ENCODE results near the gene RBM4B. TPM values are rescaled to one million over a fixed set of nuclear protein-coding genes. Genes with fewer than 3 reads are reported as not detected.

The RBM4B gene
- total RNA-seq, 1 donor = 19.2 TPM

DNA sequence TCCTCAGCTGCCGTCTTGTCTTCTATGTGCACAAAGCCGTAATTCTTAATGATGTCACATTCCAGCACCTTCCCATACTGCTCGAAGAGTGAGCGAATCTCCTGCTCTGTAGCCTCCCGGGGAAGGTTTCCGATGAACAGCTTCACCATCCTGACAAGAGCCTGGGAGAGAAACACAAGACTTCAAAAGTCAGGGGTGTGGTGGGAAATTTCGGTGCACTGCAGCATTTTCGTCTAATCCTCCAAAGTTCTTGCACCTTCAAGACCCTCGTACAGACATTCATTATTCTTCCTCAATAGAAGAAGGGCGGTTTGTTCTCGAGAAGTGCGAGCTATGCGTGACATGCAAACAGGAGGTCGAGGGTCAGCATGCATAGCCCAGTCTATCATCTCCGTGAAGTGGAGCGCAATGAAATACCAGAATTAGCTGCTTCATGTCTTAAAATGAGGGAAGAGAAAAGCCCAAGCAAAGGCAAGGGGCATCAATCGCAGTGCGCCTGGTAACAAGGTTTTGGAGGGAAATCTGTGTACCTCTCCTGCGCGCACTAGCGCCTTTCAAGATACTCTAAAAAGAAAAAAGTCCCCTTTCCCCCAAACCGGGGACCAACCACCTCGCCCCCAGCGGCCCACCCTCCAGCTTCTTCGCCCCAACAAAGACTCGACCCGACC, 622 bp downstream of the RBM4B start:
- peaks cover 8% of the 10 kb centered on the region for H3K36me3 ChIP-seq (ENCODE audit: insufficient read depth, low read length)
- H3K4me2 ChIP-seq (ENCODE audit: insufficient read depth, low read length) = peak overlapping the region; percentile 92
- no peaks in the 10 kb centered on the region for H3K27me3 ChIP-seq (ENCODE audit: insufficient read depth, low read length)
- peaks cover 11% of the 10 kb centered on the region for H4K20me1 ChIP-seq (ENCODE audit: insufficient read depth, low read length)
- TF ChIP-seq, protein P1, sequence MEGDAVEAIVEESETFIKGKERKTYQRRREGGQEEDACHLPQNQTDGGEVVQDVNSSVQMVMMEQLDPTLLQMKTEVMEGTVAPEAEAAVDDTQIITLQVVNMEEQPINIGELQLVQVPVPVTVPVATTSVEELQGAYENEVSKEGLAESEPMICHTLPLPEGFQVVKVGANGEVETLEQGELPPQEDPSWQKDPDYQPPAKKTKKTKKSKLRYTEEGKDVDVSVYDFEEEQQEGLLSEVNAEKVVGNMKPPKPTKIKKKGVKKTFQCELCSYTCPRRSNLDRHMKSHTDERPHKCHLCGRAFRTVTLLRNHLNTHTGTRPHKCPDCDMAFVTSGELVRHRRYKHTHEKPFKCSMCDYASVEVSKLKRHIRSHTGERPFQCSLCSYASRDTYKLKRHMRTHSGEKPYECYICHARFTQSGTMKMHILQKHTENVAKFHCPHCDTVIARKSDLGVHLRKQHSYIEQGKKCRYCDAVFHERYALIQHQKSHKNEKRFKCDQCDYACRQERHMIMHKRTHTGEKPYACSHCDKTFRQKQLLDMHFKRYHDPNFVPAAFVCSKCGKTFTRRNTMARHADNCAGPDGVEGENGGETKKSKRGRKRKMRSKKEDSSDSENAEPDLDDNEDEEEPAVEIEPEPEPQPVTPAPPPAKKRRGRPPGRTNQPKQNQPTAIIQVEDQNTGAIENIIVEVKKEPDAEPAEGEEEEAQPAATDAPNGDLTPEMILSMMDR (IDR thresholded peaks at IDR 0.05; ENCODE audit: extremely low read depth, low read depth, low read length) = no peak
- DNase-seq (ENCODE audit: insufficient read length, low spot score, missing footprints) = peak; percentile 42
- H3K4me1 ChIP-seq (ENCODE audit: insufficient read depth, low read length) = peaks cover 21% of the 10 kb centered on the region
- H3K27ac ChIP-seq (ENCODE audit: low read depth, low read length) = peak overlapping the region; percentile 98
- H2AFZ ChIP-seq (ENCODE audit: low read length) = peak overlapping the region; percentile 64
- peak overlapping the region; percentile 86 for H3K4me3 ChIP-seq (ENCODE audit: insufficient read depth, low read length)
- H3K79me2 ChIP-seq (ENCODE audit: insufficient read depth, low read length) = peaks cover 27% of the 10 kb centered on the region
- H3K9me3 ChIP-seq (ENCODE audit: low read depth, low read length) = no peaks in the 10 kb centered on the region

DNA sequence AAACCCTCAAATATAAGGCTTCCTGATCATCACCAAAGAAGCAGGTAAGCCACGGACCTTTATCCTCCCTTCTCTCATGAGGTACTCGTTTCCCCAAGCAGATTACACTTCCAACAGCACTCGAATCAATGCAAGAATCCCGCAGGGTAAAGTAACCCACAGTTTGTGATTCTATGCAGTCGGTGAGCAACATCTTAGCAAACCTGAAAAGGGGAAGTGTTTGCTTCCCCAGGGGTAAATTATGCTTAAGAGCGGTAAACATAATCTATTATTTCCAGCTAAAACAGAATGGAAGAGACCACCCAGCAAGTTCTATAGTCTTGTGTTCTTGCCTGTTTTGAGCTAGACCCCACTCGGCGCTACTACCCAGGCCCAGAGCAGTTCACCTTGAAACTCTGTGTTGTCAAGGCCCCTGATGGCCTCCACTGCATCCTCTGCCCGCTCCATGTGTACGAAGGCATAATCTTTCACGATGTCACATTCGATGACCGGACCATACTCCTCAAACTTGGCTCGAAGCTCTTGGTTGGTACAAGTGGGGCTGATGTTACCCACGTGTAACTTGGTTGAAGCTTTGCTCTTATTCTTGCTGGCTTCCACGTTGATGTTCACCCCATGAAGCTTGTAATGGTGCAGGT, 1.3 kb downstream of the RBM4B start:
- TF ChIP-seq, protein P1 (IDR thresholded peaks at IDR 0.05; ENCODE audit: extremely low read depth, low read depth, low read length) = no peak
- H3K79me2 ChIP-seq (ENCODE audit: insufficient read depth, low read length) = peaks cover 27% of the 10 kb centered on the region

DNA sequence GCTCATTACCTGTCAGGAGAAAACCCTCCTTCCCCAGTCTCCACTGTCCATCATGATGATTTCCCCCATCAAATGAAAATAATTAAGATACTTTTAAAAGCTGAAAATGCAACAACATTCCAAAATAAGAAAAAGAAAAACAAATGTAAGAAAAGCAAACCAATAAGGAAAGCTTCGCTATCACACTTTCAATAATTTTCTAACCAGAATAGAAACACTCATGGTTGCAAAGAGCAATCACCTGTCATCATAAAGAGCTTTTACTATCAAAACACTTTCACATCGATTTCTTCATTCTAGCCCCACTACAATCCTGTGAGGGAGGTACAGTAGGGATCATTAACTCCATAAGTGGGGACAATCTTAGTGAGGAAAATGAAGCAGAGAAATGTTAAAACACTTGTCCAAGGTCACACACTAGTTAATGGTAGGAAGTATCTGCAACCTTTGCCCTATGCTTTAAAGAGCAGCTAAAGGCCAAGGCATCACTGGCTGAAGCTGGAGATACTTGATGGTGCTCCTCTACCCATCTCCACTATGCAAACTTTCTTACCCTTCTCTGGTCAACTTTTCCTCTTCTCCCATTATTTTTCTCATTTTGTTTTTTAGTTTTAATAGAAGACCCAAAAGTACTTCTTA, 2.6 kb downstream of the RBM4B start:
- Histone ChIP-seq H3K9me3 (ENCODE audit: low read depth, low read length) (no peaks in the 10 kb centered on the region), H3K27me3 (ENCODE audit: insufficient read depth, low read length) (no peaks in the 10 kb centered on the region), H4K20me1 (ENCODE audit: insufficient read depth, low read length) (peaks cover 18% of the 10 kb centered on the region), H3K27ac (ENCODE audit: low read depth, low read length) (no peak overlapping the region), H3K79me2 (ENCODE audit: insufficient read depth, low read length) (peaks cover 39% of the 10 kb centered on the region), H3K4me3 (ENCODE audit: insufficient read depth, low read length) (no peak overlapping the region), H3K36me3 (ENCODE audit: insufficient read depth, low read length) (peaks cover 13% of the 10 kb centered on the region), H3K4me1 (ENCODE audit: insufficient read depth, low read length) (peaks cover 21% of the 10 kb centered on the region), H2AFZ (ENCODE audit: low read length) (no peak overlapping the region), H3K4me2 (ENCODE audit: insufficient read depth, low read length) (peak overlapping the region; percentile 44)
- TF ChIP-seq, protein P1 (IDR thresholded peaks at IDR 0.05; ENCODE audit: extremely low read depth, low read depth, low read length) = no peak
- no peak for DNase-seq (ENCODE audit: insufficient read length, low spot score, missing footprints)

More for the DNA sequence above, 1.3 kb downstream of the RBM4B start:
- Histone ChIP-seq H3K36me3 (ENCODE audit: insufficient read depth, low read length) (peaks cover 8% of the 10 kb centered on the region), H3K4me1 (ENCODE audit: insufficient read depth, low read length) (peaks cover 21% of the 10 kb centered on the region), H3K27ac (ENCODE audit: low read depth, low read length) (no peak overlapping the region), H2AFZ (ENCODE audit: low read length) (no peak overlapping the region), H4K20me1 (ENCODE audit: insufficient read depth, low read length) (peaks cover 11% of the 10 kb centered on the region), H3K4me3 (ENCODE audit: insufficient read depth, low read length) (peak overlapping the region; percentile 86), H3K4me2 (ENCODE audit: insufficient read depth, low read length) (peak overlapping the region; percentile 92), H3K9me3 (ENCODE audit: low read depth, low read length) (no peaks in the 10 kb centered on the region), H3K27me3 (ENCODE audit: insufficient read depth, low read length) (no peaks in the 10 kb centered on the region)
- DNase-seq (ENCODE audit: insufficient read length, low spot score, missing footprints) = no peak

DNA sequence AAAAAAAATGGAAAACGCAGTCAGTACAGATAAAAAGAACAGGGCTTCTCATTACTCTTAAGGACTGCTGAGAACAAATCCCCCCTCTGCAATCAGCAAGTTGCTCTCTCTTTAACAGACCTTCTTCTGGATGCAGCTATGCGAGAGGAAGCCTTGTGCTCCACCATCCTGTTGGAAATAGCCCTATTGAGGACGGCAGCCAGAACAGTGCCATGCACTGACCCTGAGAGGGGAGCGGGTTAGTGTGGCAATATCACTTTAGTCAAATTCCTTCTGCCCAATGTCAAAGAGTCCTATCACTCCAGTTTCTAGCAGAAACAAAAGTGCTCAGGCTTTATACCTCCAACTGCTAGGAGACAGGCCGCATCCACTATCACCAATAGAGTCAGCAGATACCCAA, 6.9 kb downstream of the RBM4B start:
- peaks cover 40% of the 10 kb centered on the region for H3K36me3 ChIP-seq (ENCODE audit: insufficient read depth, low read length)
- TF ChIP-seq, protein P1 (IDR thresholded peaks at IDR 0.05; ENCODE audit: extremely low read depth, low read depth, low read length) = no peak
- no peak overlapping the region for H3K4me2 ChIP-seq (ENCODE audit: insufficient read depth, low read length)
- H3K4me1 ChIP-seq (ENCODE audit: insufficient read depth, low read length) = peaks cover 2% of the 10 kb centered on the region
- DNase-seq (ENCODE audit: insufficient read length, low spot score, missing footprints) = no peak
- no peak overlapping the region for H3K27ac ChIP-seq (ENCODE audit: low read depth, low read length)
- H3K27me3 ChIP-seq (ENCODE audit: insufficient read depth, low read length) = no peaks in the 10 kb centered on the region
- no peak overlapping the region for H3K4me3 ChIP-seq (ENCODE audit: insufficient read depth, low read length)
- H4K20me1 ChIP-seq (ENCODE audit: insufficient read depth, low read length) = peaks cover 25% of the 10 kb centered on the region
- H3K9me3 ChIP-seq (ENCODE audit: low read depth, low read length) = no peaks in the 10 kb centered on the region
- H3K79me2 ChIP-seq (ENCODE audit: insufficient read depth, low read length) = peaks cover 60% of the 10 kb centered on the region
- H2AFZ ChIP-seq (ENCODE audit: low read length) = no peak overlapping the region

Data from osteoblast (primary cell).